HG03103 (cell line): ENCODE measurements around the gene PHEX.
"Not testable (repeated sequence)": the region's sequence is repeated elsewhere in the genome, so short reads cannot be mapped to it uniquely, and the experiment has no call there.

Experiments
- ATAC-seq: cut with Tn5 transposase; IDR thresholded peaks from one replicate; pipeline ENCODE4 v1.9.1; 2021; ENCODE audit warnings: low read depth; ENCODE audit not compliant: unreplicated experiment

PHEX gene

DNA sequence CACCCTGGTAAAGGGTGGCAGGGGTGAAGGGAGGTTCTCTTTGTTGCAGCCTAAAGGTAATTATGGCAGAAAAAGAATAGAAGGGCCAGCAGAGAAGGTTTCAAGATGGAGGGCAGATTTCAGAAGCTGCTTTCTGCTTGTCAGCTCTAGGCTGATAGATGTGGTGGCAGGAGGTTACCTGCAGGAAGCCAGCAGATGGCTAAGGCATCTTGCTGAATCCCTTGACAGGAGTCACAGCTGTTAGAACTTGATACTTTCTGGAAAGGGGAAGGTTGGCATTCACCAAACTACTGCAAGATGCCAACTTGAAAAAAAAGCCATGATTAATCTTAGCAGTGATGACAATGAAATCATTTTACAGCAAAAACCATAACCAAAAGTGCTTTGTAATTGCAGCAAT, 171.1 kb downstream of the PHEX start:
- no peak for ATAC-seq

DNA sequence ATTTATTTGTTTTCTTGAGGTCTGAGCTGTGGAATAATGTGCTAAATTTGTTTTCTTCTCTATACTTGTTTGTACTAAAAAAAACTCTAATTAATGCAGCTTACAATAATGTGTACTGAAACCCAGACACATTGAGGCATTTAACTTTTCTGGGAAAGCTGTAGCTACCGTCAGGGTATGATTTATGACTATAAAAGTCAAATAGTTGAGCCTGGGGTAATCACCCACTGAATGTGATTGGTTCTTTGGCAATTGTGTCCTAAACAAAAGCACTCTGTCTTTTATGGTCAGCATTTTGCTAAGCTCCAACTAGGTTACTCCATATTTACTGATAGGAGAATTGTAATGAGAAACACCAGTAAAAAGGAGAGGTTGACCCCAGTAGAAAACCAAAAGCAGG, 174.7 kb downstream of the PHEX start:
- no peak for ATAC-seq

DNA sequence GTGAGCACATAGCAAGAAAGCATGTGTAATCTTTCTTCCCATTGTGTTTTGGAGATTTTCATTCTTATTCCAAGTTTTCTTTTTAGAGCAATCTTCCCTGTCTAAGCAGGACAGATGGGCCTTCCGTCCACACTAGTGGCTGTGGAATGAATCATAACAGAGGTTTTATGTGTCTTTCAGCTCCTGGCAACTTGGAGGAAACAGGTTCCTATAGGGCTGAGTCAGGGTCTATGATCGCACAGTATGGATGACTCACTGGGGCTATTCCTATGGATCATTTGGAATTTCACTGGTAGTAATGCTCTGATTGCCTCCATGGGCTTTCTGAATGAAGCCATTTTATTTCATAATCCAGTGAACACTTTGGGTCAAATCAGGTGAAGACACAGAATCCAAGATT, 188.8 kb downstream of the PHEX start:
- no peak for ATAC-seq

DNA sequence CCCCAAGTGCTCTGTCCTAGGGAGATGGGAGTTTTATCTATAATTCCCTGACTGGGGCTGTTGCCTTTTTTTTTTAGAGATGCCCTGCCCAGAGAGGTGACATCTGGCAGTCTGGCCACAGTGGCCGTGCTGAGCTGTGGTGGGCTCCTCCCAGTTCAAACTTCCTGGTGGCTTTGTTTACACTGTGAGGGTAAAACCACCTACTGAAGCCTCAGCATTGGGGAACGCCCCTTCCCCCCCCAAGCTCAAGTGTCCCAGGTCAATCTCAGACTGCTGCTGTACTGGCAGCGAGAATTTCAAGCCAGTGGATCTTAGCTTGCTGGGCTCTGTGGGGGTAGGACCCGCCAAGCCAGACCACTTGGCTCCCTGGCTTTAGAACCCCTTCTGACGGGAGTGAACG, 202.3 kb downstream of the PHEX start:
- ATAC-seq, result no peak

DNA sequence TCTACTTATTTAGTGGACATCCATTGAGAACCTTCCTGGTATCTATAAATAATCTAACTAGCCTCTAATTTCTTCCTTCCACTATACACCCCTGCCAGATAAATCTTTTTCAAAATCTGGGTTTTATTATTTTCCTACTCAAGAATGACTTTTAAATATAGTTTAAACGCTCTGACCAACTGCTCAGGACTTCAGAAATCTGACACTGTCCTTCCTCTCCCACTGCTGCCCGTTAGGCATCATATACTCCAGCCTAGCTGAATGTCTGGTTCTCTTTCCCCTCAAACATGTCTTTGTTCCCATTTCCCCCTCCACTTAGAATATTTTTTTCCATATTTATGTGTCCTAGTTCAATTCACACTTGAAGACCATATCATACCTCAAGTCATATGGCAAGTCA, 205.4 kb downstream of the PHEX start:
- ATAC-seq, result no peak

DNA sequence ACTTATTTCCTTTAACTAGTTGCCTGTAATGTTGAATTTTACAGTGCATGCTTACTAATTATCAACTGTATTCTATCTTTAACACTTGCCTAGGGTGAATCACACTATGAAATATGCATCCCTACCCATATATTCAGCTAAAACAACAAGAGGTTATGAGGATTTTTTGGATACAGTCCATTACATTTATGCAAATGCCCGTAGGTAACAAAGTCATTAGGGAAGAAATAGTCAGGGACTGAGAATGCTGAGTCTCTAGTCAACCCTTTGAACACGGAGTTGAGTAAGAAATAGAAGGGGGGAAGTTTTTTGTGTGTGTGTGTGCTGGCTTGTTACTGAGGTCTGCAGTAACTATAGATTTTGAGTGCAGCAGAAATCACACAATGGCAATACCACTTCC, 214.5 kb downstream of the PHEX start:
- no peak for ATAC-seq

DNA sequence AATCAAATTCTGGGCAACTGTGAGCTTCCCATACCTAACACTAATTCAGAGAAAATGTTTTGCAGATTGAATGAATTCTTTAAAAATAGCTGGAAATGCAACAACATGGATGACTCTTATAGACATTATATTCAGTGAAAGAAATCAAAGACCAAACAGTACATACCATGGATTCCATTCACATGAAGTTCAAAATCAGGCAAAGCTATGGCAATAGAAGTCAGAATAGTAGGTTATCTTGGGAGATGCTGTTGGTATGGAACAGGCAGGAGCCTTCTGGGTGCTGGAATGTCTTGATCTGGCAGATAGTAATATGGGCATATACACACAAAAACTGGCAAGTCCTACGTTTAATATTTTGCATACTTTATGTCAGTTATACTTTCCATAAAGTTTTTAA, 215.0 kb downstream of the PHEX start:
- no peak for ATAC-seq

DNA sequence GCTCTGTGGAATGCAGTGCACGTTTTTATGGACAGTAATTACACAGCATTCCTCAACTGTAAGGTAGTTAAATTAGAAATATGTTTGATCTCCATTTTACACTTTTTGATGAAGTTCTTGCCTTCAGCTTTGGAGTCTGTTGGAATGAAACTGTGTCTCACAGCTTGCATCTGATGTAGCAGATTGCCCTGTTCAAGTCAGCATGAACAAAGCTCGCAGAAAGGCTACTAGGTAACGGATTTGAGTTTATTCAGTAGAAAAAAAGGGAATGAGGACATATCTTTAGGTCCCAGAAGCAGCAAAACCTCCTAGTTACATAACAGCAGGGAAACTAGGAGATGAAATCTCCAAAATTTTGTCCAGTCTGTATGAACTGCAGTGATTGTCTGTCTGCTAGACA, 216.3 kb downstream of the PHEX start:
- ATAC-seq, result no peak

DNA sequence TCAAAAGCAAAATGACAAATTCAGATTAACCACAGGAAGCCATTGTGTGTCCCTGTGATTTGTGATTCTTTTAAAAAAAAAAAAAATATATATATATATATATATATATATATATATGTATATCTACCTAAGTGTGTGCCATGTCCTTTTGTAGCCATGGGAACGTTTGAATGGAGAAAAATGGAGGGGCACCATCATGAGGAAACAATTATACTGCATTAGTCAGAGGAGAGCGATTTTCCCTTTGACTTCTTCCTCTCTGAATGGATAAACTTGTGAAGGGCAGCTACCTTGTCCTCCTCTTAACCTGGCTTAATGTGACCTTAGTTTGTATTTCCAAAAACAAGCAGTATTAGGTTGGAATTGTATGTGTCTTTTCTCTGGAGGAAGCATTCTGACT, 217.2 kb downstream of the PHEX start:
- no peak for ATAC-seq

DNA sequence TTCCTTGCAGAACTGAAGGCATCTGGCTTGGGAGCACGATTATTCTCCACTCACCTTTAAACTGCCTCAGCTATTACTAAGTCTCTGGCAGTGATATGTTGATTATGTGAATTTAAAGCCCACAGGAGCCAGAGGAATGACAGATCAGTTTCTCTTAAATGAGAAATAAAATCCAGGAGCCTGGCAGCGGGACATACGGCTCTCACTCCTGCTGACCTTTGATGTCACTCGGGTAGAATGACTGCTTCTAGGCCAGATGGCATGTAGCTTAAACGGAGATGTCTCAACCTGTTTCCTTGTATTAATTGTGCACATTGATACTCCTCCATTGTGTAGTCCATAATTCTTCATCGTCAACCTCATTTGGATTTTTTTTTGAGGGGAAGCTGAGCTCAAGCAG, 236.6 kb downstream of the PHEX start:
- ATAC-seq, result no peak

DNA sequence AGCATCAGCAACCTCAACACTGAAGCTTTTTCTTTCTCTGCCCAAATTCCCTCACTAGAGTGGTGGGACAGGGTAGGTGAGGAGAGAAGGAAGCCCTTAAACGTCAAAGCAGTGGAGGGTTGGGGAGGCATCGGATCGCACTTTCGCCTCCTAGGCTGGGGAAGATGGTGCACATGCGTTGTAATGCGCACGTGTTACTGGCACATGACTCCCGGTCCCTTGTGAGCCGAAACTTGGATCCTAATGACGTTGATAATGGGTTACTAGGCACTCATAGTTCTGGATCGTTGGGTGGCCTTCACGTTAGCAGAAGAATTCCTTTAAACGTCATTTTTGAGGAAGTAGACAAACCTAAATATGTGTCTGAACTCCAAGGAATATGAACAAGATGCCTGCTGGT, 240.5 kb downstream of the PHEX start, which contains the start of gene CBLL2:
Gene CBLL2, plus strand, starts transcription at position 301 of the 400 bp plus-strand sequence. Its CDS starts 79 bp downstream, at position 380.
- ATAC-seq, result no peak

DNA sequence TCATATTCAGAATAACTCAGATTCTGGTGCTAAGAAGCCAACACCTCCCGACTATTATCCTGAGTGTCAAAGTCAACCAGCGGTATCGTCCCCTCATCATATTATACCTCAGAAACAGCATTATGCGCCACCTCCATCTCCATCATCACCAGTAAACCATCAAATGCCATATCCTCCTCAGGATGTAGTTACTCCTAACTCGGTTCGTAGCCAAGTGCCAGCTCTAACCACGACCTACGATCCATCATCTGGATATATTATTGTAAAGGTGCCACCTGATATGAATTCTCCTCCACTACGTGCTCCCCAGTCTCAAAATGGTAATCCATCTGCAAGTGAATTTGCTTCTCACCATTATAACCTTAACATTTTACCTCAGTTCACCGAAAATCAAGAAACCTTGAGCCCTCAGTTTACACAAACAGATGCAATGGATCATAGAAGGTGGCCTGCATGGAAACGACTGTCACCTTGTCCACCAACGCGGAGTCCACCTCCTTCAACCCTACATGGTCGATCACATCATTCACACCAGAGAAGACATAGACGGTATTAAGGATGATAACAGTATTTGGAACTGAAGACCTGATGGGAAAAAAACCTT, 241.7 kb downstream of the PHEX start:
- ATAC-seq, result no peak

DNA sequence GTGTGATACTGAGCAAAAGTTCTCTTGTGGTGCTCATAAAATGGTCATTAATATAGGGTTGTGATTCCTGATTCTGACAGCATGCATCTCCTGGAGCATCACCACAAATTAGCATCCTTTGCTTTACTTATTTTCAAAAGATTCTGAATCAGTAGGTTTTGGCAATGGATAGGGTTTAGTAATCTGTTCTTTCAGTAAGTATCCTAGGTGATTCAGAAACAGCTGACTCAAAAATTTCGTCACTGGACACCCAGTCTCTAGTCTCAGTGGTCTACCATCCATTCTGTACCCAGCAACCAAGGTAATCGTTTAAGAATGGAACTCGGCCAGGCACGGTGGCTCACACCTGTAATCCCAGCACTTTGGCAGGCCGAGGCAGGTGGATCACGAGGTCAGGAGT, 244.7 kb downstream of the PHEX start:
- ATAC-seq, result no peak

DNA sequence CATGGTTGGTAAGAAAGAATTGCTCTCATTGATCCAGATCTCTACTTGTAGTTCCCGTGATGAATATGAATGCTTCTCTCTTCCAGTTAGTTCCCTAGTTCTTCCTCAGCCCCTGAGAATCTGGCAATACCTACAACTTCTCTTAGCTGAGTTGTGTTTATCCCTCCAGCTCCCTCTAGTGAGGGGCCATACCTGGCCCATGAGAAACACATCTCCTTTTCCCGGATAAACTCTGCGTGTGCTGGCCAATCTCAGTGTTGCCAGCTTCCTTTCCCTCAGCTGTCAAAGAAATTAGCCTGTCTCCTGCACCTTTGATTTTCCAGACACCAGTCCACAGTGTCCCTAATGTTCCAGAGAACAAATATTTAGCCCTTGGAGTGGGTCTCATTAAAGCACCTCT, 246.2 kb downstream of the PHEX start:
- no peak for ATAC-seq

DNA sequence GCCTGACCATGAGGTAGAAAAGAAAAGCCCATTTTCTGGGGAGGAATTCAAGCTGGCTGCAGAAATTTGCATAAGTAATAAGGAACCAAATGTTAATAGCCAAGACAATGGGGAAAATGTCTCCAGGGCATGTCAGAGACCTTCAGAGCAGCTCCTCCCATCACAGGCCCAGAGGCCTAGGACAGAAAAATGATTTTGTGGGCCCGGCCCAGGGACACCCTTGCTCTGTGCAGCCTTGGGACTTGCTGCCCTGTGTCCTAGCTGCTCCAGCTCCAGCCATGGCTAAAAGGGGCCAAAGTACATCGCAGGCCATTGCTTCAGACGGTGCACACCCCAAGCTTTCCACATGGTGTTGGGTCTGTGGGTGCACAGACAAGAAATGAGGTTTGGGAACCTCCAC, 257.1 kb downstream of the PHEX start:
- ATAC-seq, result not testable (repeated sequence)

DNA sequence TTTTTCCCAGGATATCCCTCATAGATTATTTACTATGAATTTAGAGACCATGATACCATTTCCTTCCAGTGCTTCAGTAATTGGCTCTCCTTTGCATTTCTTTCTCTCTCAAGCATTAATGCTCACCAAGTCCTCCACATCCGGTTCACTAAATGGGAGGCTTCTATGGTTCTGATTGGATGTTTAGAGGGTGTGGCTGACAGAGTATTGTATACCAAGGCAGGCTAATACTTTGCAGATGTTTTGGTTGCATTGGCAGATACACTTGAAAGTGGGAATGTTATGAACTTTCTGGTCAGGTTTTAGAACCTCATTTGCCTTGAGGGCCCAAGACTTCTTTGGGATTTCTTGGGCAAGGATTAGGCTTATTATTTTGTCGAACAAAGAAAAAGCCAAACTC, 264.7 kb downstream of the PHEX start:
- ATAC-seq, result no peak

DNA sequence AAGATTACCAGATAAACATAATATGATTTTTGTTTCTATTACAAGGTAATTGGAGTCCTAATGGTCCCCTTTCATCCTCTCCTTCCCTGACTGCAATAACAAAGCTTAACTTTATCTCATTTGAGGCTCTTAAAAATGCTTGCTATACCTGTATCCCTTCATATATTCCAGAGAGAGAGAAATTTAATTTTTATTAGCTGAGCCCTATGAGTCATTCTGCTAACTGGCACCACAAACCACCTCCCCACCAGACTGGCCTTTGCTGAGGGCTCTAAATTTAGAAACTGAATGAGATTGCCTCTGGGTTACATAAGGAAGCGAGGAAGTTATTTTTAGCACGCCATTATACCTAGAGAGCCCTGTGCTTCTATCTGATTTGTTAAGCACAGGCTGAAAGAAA, 268.0 kb downstream of the PHEX start:
- peak; percentile 82 for ATAC-seq
